HepG2 (cell line): ENCODE results near the gene SLC5A3. TPM values are rescaled to one million over a fixed set of nuclear protein-coding genes. Genes with fewer than 3 reads are reported as not detected.

Source experiments
- GTF3A ChIP-seq: sonication (generic); formaldehyde crosslinking; conservative IDR thresholded peaks from 2 replicates; pipeline ENCODE4 v1.4.0; 2020; ENCODE audit warnings: mild to moderate bottlenecking, missing genetic modification reagents
- JUNB ChIP-seq: sonication (generic); formaldehyde crosslinking; IDR thresholded peaks from 2 replicates; pipeline ENCODE4 v1.8.0; 2022; ENCODE audit warnings: missing genetic modification reagents, mild to moderate bottlenecking, borderline replicate concordance
- JUND ChIP-seq: sonication (generic); formaldehyde crosslinking; IDR thresholded peaks from 2 replicates; pipeline ENCODE4 v1.8.0; 2022; ENCODE audit warnings: mild to moderate bottlenecking, missing genetic modification reagents
- MIXL1 ChIP-seq: IDR thresholded peaks from 2 replicates; pipeline ENCODE4 v1.6.1; 2016
- NKX3-1 ChIP-seq: sonication (generic); formaldehyde crosslinking; IDR thresholded peaks from 2 replicates; pipeline ENCODE4 v1.5.0; 2020; ENCODE audit warnings: missing genetic modification reagents
- PCBP2 ChIP-seq: fragments of 200-400 bp; formaldehyde crosslinking; optimal IDR thresholded peaks from 2 replicates; pipeline ENCODE3; 2018; ENCODE audit warnings: low read length, low read depth; ENCODE audit not compliant: poor library complexity, severe bottlenecking
- RELA ChIP-seq: sonication (generic); formaldehyde crosslinking; IDR thresholded peaks from 2 replicates; pipeline ENCODE4 v1.4.0; 2020; ENCODE audit warnings: missing genetic modification reagents
- ZNF564 ChIP-seq: sonication (generic); formaldehyde crosslinking; IDR thresholded peaks from 2 replicates; pipeline ENCODE4 v1.8.1; 2023; ENCODE audit warnings: mild to moderate bottlenecking, missing genetic modification reagents
- polyA plus RNA-seq, 8 experiments: library from polyadenylated mRNA; depleted of rRNA in 3 of 8; stranded (reverse) in 7 of 8; unstranded in 1 of 8; fragments of >200 nt; fragmentation: Illumina TruSeq in 4 of 8; extraction: Trizol in 4 of 8; gene quantifications; 2 replicates each; pipeline versions ENCODE4 v1.2.1 to v1.2.3, GENCODE V29; 2011 to 2016; ENCODE audit warnings: low read depth in 4 of 8, missing spikeins in 1 of 8, mixed read lengths in 1 of 8; ENCODE audit not compliant: insufficient read depth in 1 of 8
- total RNA-seq, 5 experiments: library from RNA; depleted of rRNA; stranded (reverse); fragments of >200 nt; fragmentation: Illumina TruSeq; extraction: Trizol; gene quantifications; 2 replicates each; pipeline ENCODE4 v1.2.3, GENCODE V29; 2016; ENCODE audit warnings: low read depth in 1 of 5
- TF ChIP-seq, protein P1 (sequence below): conservative IDR thresholded peaks from 2 replicates; pipeline ENCODE4 v1.6.1; 2018; ENCODE audit warnings: missing genetic modification reagents
- TF ChIP-seq, protein P2 (sequence below): sonication (generic); formaldehyde crosslinking; IDR thresholded peaks from 2 replicates; pipeline ENCODE4 v1.5.0; 2020; ENCODE audit warnings: mild to moderate bottlenecking, missing genetic modification reagents, borderline replicate concordance
- TF ChIP-seq, protein P3 (sequence below): sonication (generic); formaldehyde crosslinking; IDR thresholded peaks from 2 replicates; pipeline ENCODE4 v1.4.0; 2020; ENCODE audit warnings: missing genetic modification reagents, borderline replicate concordance
- TF ChIP-seq, protein P4 (sequence below): sonication (generic); formaldehyde crosslinking; IDR thresholded peaks from 2 replicates; pipeline ENCODE4 v1.5.1; 2020; ENCODE audit warnings: missing genetic modification reagents, mild to moderate bottlenecking, borderline replicate concordance

SLC5A3 gene
- total and polyA plus RNA-seq, 2 of the 13 experiments (the other 11 are each of a cell fraction or from before 2014, with no cell fraction given), result 5.6 to 11.2 TPM

DNA sequence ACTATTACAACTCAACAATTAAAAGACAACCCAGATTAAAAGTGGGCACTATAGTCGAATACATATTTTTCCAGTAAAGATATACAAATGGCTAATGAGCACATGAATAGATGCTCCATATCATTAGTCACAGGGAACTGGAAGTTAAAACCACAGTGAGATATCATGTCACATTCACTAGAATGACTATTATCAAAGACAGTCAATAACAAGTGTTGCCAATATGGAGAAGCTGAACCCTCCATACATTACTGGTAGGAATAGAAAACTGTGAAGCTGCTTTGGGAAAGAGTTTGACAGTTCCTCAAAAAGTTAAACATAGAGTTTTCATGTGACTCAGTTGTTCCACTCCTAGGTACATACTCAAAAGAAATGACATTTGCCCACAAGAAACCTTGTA lies 30.6 kb upstream of the SLC5A3 start (continued):
- TF ChIP-seq, protein P1, sequence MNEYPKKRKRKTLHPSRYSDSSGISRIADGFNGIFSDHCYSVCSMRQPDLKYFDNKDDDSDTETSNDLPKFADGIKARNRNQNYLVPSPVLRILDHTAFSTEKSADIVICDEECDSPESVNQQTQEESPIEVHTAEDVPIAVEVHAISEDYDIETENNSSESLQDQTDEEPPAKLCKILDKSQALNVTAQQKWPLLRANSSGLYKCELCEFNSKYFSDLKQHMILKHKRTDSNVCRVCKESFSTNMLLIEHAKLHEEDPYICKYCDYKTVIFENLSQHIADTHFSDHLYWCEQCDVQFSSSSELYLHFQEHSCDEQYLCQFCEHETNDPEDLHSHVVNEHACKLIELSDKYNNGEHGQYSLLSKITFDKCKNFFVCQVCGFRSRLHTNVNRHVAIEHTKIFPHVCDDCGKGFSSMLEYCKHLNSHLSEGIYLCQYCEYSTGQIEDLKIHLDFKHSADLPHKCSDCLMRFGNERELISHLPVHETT (CRISPR knock-in tag), result no peak
- TF ChIP-seq NKX3-1 (CRISPR knock-in tag) (no peak), PCBP2 (no peak), ZNF564 (CRISPR knock-in tag) (no peak), MIXL1 (CRISPR knock-in tag) (no peak), GTF3A (CRISPR knock-in tag) (no peak), JUND (CRISPR knock-in tag) (no peak), JUNB (no peak), RELA (CRISPR knock-in tag) (no peak)
- TF ChIP-seq, protein P2, sequence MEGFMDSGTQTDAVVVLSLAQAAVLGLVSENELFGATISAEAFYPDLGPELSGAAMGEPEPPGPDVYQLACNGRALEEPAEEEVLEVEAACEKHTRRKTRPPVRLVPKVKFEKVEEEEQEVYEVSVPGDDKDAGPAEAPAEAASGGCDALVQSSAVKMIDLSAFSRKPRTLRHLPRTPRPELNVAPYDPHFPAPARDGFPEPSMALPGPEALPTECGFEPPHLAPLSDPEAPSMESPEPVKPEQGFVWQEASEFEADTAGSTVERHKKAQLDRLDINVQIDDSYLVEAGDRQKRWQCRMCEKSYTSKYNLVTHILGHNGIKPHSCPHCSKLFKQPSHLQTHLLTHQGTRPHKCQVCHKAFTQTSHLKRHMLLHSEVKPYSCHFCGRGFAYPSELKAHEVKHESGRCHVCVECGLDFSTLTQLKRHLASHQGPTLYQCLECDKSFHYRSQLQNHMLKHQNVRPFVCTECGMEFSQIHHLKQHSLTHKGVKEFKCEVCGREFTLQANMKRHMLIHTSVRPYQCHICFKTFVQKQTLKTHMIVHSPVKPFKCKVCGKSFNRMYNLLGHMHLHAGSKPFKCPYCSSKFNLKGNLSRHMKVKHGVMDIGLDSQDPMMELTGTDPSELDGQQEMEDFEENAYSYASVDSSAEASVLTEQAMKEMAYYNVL (CRISPR knock-in tag), result no peak
- TF ChIP-seq, protein P3, sequence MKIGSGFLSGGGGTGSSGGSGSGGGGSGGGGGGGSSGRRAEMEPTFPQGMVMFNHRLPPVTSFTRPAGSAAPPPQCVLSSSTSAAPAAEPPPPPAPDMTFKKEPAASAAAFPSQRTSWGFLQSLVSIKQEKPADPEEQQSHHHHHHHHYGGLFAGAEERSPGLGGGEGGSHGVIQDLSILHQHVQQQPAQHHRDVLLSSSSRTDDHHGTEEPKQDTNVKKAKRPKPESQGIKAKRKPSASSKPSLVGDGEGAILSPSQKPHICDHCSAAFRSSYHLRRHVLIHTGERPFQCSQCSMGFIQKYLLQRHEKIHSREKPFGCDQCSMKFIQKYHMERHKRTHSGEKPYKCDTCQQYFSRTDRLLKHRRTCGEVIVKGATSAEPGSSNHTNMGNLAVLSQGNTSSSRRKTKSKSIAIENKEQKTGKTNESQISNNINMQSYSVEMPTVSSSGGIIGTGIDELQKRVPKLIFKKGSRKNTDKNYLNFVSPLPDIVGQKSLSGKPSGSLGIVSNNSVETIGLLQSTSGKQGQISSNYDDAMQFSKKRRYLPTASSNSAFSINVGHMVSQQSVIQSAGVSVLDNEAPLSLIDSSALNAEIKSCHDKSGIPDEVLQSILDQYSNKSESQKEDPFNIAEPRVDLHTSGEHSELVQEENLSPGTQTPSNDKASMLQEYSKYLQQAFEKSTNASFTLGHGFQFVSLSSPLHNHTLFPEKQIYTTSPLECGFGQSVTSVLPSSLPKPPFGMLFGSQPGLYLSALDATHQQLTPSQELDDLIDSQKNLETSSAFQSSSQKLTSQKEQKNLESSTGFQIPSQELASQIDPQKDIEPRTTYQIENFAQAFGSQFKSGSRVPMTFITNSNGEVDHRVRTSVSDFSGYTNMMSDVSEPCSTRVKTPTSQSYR, result no peak
- TF ChIP-seq, protein P4, sequence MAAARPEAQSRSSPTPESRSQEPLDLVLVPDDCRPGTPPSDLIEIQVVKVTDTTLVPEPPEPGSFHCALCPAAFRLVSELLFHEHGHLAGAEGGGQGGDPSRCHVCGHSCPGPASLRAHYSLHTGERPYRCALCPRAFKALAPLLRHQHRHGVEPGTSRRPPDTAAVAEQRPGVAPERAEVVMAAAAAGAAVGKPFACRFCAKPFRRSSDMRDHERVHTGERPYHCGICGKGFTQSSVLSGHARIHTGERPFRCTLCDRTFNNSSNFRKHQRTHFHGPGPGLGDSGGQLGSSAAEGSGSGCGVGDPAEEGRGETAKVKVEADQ (CRISPR knock-in tag), result no peak
